CD14-positive monocyte (primary cell): Measurements from ENCODE around the gene RAB27A. TPM values are rescaled to one million over a fixed set of nuclear protein-coding genes. Genes with fewer than 3 reads are reported as not detected.
A peak's percentile ranks its signal among the peaks of the same experiment; 100 is the strongest.

ENCODE experiments used
- DNase-seq, 3 donors: peaks; one replicate each; pipeline ENCODE4 v3.0.0-alpha.2; 2011 to 2022
- H2AFZ ChIP-seq: 2 replicates; pipeline ENCODE4 v1.6.0; 2012; ENCODE audit warnings: mild to moderate bottlenecking, low read depth, low read length, inconsistent platforms; ENCODE audit not compliant: insufficient read depth, poor library complexity, severe bottlenecking
- H3K27ac ChIP-seq, 2 donors: 1 replicate in 1 of 2; 2 replicates in 1 of 2; pipeline ENCODE4 v1.5.1; 2012 to 2013; ENCODE audit warnings: low read length in 2 of 2, control low read depth in 1 of 2, inconsistent platforms in 1 of 2, low read depth in 1 of 2, mild to moderate bottlenecking in 1 of 2
- H3K27me3 ChIP-seq, 2 donors: one replicate each; pipeline versions ENCODE4 v1.6.0 to v1.6.1; 2011 to 2013; ENCODE audit warnings: low read length in 2 of 2; ENCODE audit not compliant: control insufficient read depth in 2 of 2, insufficient read depth in 2 of 2
- H3K36me3 ChIP-seq, 2 donors: replicated peaks in 1 of 2; 1 replicate in 1 of 2; 2 replicates in 1 of 2; pipeline versions ENCODE4 v1.5.1 to v1.6.1; 2012 to 2013; ENCODE audit warnings: low read length in 2 of 2, control low read depth in 1 of 2, inconsistent platforms in 1 of 2, mild to moderate bottlenecking in 1 of 2; ENCODE audit not compliant: insufficient read depth in 2 of 2, control insufficient read depth in 1 of 2
- H3K4me1 ChIP-seq, 2 donors: 1 replicate in 1 of 2; 2 replicates in 1 of 2; pipeline versions ENCODE4 v1.5.1 to v1.6.1; 2012 to 2013; ENCODE audit warnings: low read length in 2 of 2, control low read depth in 1 of 2, inconsistent platforms in 1 of 2, mild to moderate bottlenecking in 1 of 2, moderate library complexity in 1 of 2; ENCODE audit not compliant: insufficient read depth in 2 of 2, control insufficient read depth in 1 of 2
- H3K4me2 ChIP-seq: replicated peaks from 2 replicates; pipeline ENCODE3; 2012; ENCODE audit warnings: low read length, moderate library complexity, mild to moderate bottlenecking; ENCODE audit not compliant: poor library complexity, severe bottlenecking; ENCODE audit errors: extremely low read depth
- H3K4me3 ChIP-seq, 3 experiments: fragments of 200-600 bp in 1 of 3; sonication (generic) in 1 of 3; replicated peaks in 1 of 3; 1 replicate in 2 of 3; 2 replicates in 1 of 3; pipeline ENCODE4 v1.5.1; 2011 to 2013; ENCODE audit warnings: low read length in 3 of 3, mild to moderate bottlenecking in 3 of 3, control low read depth in 2 of 3, low read depth in 2 of 3, inconsistent platforms in 1 of 3, moderate library complexity in 1 of 3
- H3K79me2 ChIP-seq: 2 replicates; pipeline ENCODE4 v1.6.0; 2012; ENCODE audit warnings: mild to moderate bottlenecking, control low read depth, inconsistent platforms, low read length, moderate library complexity; ENCODE audit not compliant: insufficient read depth
- H3K9ac ChIP-seq: 2 replicates; pipeline ENCODE4 v1.6.0; 2017; ENCODE audit warnings: low read length, mild to moderate bottlenecking; ENCODE audit not compliant: insufficient read depth, poor library complexity, severe bottlenecking
- H3K9me3 ChIP-seq, 2 donors: replicated peaks in 1 of 2; 1 replicate in 1 of 2; 2 replicates in 1 of 2; pipeline versions ENCODE4 v1.5.1 to v1.6.1; 2012 to 2013; ENCODE audit warnings: low read length in 2 of 2, control low read depth in 1 of 2; ENCODE audit not compliant: control insufficient read depth in 1 of 2, insufficient read depth in 1 of 2
- H4K20me1 ChIP-seq: 2 replicates; pipeline ENCODE4 v1.6.0; 2012; ENCODE audit warnings: mild to moderate bottlenecking, low read length, control low read depth, moderate library complexity; ENCODE audit not compliant: insufficient read depth
- H3K27ac Mint-ChIP-seq, 7 donors: one replicate each; pipeline ENCODE4 v1.8.0; 2020; ENCODE audit warnings: mild to moderate bottlenecking in 7 of 7, mixed read lengths in 7 of 7, moderate library complexity in 6 of 7, inconsistent platforms in 2 of 7
- H3K27me3 Mint-ChIP-seq, 3 donors: one replicate each; pipeline ENCODE4 v1.8.0; 2021 to 2022; ENCODE audit warnings: low read depth in 3 of 3, mild to moderate bottlenecking in 3 of 3, mixed read lengths in 3 of 3, moderate library complexity in 3 of 3, inconsistent platforms in 1 of 3
- H3K36me3 Mint-ChIP-seq, 2 donors: one replicate each; pipeline ENCODE4 v1.8.0; 2020; ENCODE audit warnings: mixed read lengths in 2 of 2, inconsistent platforms in 1 of 2, mild to moderate bottlenecking in 1 of 2
- H3K4me1 Mint-ChIP-seq: one replicate; pipeline ENCODE4 v1.8.0; 2020; ENCODE audit warnings: mild to moderate bottlenecking, mixed read lengths
- H3K4me3 Mint-ChIP-seq, 2 donors: one replicate each; pipeline ENCODE4 v1.8.0; 2020; ENCODE audit warnings: mild to moderate bottlenecking in 2 of 2, mixed read lengths in 2 of 2, moderate library complexity in 1 of 2
- H3K9me3 Mint-ChIP-seq, 7 donors: one replicate each; pipeline ENCODE4 v1.8.0; 2020 to 2022; ENCODE audit warnings: mixed read lengths in 7 of 7, mild to moderate bottlenecking in 6 of 7, moderate library complexity in 6 of 7, inconsistent platforms in 2 of 7
- WGBS: methylation state at CpG from one replicate; pipeline ENCODE4 v1.1.5; 2013; ENCODE audit warnings: missing lambda C conversion rate; ENCODE audit not compliant: insufficient coverage; 5-methylcytosine and 5-hydroxymethylcytosine counted together
- intact Hi-C, 2 donors: fragments of 100-400 bp; cut with micrococcal nuclease; formaldehyde crosslinking; loops; one replicate each; pipeline versions ENCODE4 v1.15.0 to v1.15.1; 2023
- polyA plus RNA-seq, 3 donors: library from polyadenylated mRNA; depleted of rRNA in 1 of 3; unstranded in 2 of 3; stranded (reverse) in 1 of 3; fragments of 300-500 nt in 2 of 3; fragments of >200 nt in 1 of 3; fragmentation: Illumina TruSeq in 2 of 3; gene quantifications; 1 replicate in 2 of 3; 2 replicates in 1 of 3; pipeline ENCODE4 v1.2.3, GENCODE V29; 2012 to 2021
- TF ChIP-seq, protein P1 (sequence below): fragments of 200-600 bp; IDR thresholded peaks from one replicate; pipeline ENCODE4 v1.8.0; 2022; ENCODE audit warnings: antibody characterized with exemption, mild to moderate bottlenecking

The RAB27A gene
- polyA plus RNA-seq, 3 donors, result 70.1 to 159 (median 135) TPM

DNA sequence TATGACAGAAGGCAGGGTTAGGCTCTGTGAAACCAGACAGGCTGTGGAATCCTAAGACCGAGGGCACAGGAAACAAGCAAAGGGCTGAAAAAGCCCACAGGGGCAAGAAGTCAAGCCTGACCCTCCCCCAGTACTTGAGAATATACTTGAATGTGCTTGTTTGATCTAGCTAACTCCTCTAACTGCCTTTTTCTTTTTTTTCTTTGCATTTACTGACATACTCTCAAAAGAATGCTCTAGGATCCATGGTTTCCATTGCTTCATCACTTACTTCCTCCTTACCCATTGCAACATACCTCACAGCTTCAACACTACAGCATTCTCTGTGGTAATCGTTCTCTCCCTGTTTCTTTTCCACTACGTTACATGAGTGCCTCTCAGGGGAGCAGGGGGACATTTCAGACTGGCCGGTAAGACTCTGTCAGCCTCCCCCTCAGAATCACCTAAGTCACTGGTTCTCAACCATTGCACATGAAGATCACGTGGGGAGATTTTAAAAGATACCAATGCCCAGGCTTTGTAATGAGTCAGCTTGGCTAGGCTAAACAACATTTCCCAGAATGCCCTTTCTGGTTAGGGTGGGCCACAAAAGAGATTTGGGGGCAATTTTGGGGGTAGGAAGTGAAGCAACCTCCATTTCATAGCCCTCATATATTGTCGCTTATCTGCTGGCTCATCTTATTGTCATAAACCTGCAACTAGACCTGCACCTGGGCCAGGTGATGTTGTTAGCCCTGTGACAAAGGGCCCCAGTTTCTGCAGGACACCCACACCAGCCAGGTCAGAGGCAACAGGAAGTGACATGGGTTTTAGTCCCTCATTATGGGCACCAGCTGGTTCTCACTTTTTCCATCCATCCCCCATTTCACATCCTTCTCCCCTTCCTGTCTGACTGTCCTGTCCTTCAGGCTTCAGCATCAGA, 68.3 kb downstream of the RAB27A start:
- H2AFZ ChIP-seq, result peak overlapping the region; percentile 62
- peak; percentile 80 to 96 (median 90) for DNase-seq
- Mint-ChIP-seq H3K36me3 (peaks cover 27 to 66% of the 10 kb centered on the region in 2 donors), H3K27me3 (peaks cover 0 to 1% (median 0%) of the 10 kb centered on the region in 3 donors), H3K4me3 (peak overlapping the region; percentile 62 to 87), H3K9me3 (no peaks in the 10 kb centered on the region), H3K4me1 (peaks cover 84% of the 10 kb centered on the region), H3K27ac (peak overlapping the region; percentile 94 to 99 (median 98))
- peaks cover 25 to 44% of the 10 kb centered on the region in 2 donors for H3K36me3 ChIP-seq
- TF ChIP-seq, protein P1, sequence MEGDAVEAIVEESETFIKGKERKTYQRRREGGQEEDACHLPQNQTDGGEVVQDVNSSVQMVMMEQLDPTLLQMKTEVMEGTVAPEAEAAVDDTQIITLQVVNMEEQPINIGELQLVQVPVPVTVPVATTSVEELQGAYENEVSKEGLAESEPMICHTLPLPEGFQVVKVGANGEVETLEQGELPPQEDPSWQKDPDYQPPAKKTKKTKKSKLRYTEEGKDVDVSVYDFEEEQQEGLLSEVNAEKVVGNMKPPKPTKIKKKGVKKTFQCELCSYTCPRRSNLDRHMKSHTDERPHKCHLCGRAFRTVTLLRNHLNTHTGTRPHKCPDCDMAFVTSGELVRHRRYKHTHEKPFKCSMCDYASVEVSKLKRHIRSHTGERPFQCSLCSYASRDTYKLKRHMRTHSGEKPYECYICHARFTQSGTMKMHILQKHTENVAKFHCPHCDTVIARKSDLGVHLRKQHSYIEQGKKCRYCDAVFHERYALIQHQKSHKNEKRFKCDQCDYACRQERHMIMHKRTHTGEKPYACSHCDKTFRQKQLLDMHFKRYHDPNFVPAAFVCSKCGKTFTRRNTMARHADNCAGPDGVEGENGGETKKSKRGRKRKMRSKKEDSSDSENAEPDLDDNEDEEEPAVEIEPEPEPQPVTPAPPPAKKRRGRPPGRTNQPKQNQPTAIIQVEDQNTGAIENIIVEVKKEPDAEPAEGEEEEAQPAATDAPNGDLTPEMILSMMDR, result no peak
- no peaks in the 10 kb centered on the region for H3K27me3 ChIP-seq
- H3K9me3 ChIP-seq, result no peaks in the 10 kb centered on the region
- H3K79me2 ChIP-seq, result peaks cover 77% of the 10 kb centered on the region
- 0% methylated on average over 3 of the region's 6 CpGs for WGBS
- H3K27ac ChIP-seq, result peak overlapping the region; percentile 86 to 87
- intact Hi-C loops, result loop anchor here in 1 of 2 donors (10.0 kb wide), 1 partner anchor 183 kb away; the partner anchor contains the start of genes CCPG1 and PIERCE2
- H3K4me3 ChIP-seq, result peak overlapping the region; percentile 4 to 70 (median 23)
- peak overlapping the region; percentile 75 for H3K4me2 ChIP-seq
- H4K20me1 ChIP-seq, result peaks cover 5% of the 10 kb centered on the region
- H3K4me1 ChIP-seq, result peaks cover 79 to 87% of the 10 kb centered on the region in 2 donors
- H3K9ac ChIP-seq, result peak overlapping the region; percentile 30

DNA sequence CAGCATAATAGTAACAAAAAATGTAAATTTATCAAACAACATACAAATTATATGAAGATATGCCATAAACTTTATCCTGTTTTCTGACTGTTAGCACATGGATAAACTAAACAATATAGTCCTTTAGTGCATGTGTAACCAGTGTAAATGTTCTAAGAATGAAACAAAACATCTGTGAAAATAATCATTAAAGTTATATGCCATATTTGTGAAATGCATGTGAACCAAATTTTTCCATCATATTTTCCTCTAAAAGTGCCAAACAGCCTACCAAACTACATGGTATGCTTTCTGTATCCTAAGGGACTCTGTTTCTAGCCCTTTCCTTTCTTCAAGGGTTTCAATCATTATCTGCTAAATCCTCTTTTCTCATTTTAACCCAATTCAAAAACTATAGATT, 69.0 kb downstream of the RAB27A start:
- Histone ChIP-seq H3K4me3 (peak overlapping the region in 2 of 3 experiments; percentile 23 to 70), H3K36me3 (peaks cover 23 to 44% of the 10 kb centered on the region in 2 donors), H3K79me2 (peaks cover 72% of the 10 kb centered on the region), H2AFZ (peak overlapping the region; percentile 62), H3K9me3 (no peaks in the 10 kb centered on the region), H3K27ac (peak overlapping the region; percentile 86 to 87), H3K9ac (no peak overlapping the region), H4K20me1 (peaks cover 5% of the 10 kb centered on the region), H3K4me2 (peak overlapping the region; percentile 75), H3K4me1 (peaks cover 79 to 81% of the 10 kb centered on the region in 2 donors), H3K27me3 (no peaks in the 10 kb centered on the region)
- Mint-ChIP-seq H3K36me3 (peaks cover 23 to 66% of the 10 kb centered on the region in 2 donors), H3K9me3 (no peaks in the 10 kb centered on the region), H3K4me1 (peaks cover 77% of the 10 kb centered on the region), H3K4me3 (peak overlapping the region; percentile 61 to 87), H3K27ac (peak overlapping the region; percentile 94 to 99 (median 98)), H3K27me3 (peaks cover 0 to 1% (median 0%) of the 10 kb centered on the region in 3 donors)
- intact Hi-C loops, result loop anchor here in 1 of 2 donors (10.0 kb wide), 1 partner anchor 184 kb away; the partner anchor contains the start of genes CCPG1 and PIERCE2
- TF ChIP-seq, protein P1, result no peak
- DNase-seq, result no peak
